ENCODE results near the gene LCORL.
A peak's percentile ranks its signal among the peaks of the same experiment; 100 is the strongest.

Gene LCORL

GRCh38 chr4:17823871-17824669 lies 197.5 kb downstream of the LCORL start:
- no peak for DNase-seq

- no peak for DNase-seq
Measured at GRCh38 chr4:17817027-17817426, 204.5 kb downstream of the LCORL start.

- DNase-seq, result no peak
Measured at GRCh38 chr4:17816142-17816541, 205.4 kb downstream of the LCORL start.

GRCh38 chr4:17814140-17814539 lies 207.4 kb downstream of the LCORL start:
- DNase-seq, result no peak

GRCh38 chr4:17812801-17813200 lies 208.8 kb downstream of the LCORL start:
- DNase-seq, result no peak

GRCh38 chr4:17812125-17812524 lies 209.4 kb downstream of the LCORL start:
- no peak for DNase-seq

- DNase-seq, result no peak
Measured at GRCh38 chr4:17811078-17811603, 210.4 kb downstream of the LCORL start.

- DNase-seq, result peak; percentile 100
Measured at GRCh38 chr4:17810260-17811077, 211.1 kb downstream of the LCORL start, which contains the start of the genes DCAF16 and NCAPG. DCAF16 (minus strand) TSS chr4:17810757; CDS start chr4:17804141, 6,616 bp downstream. NCAPG (plus strand) TSS chr4:17810979; CDS start chr4:17811078, 99 bp downstream.

- DNase-seq, result no peak
Measured at GRCh38 chr4:17809667-17810066, 211.9 kb downstream of the LCORL start.

GRCh38 chr4:17807446-17807845 lies 214.1 kb downstream of the LCORL start:
- no peak for DNase-seq

- DNase-seq, result no peak
Measured at GRCh38 chr4:17805580-17806155, 215.9 kb downstream of the LCORL start.

- no peak for DNase-seq
Measured at GRCh38 chr4:17797808-17798207, 223.7 kb downstream of the LCORL start.

- no peak for DNase-seq
Measured at GRCh38 chr4:17794730-17795129, 226.8 kb downstream of the LCORL start.
